ENCODE measurements around the gene ARID1B. TPM values are rescaled to one million over a fixed set of nuclear protein-coding genes. Genes with fewer than 3 reads are reported as not detected.

Gene ARID1B
- polyA plus RNA-seq, 1 experiment = 19.2 TPM

- Histone ChIP-seq H3K9me3 (ENCODE audit: control insufficient read depth, insufficient read depth, low read length) (no peaks in the 10 kb centered on the region), H3K27me3 (ENCODE audit: control insufficient read depth, insufficient read depth, low read length) (no peaks in the 10 kb centered on the region), H3K4me3 (ENCODE audit: low read depth, low read length) (no peak overlapping the region), H3K27ac (ENCODE audit: low read depth, low read length) (no peak overlapping the region)
- no peak for DNase-seq (ENCODE audit: low read depth, low spot score)
- TF ChIP-seq CTCF (IDR thresholded peaks at IDR 0.05; ENCODE audit: low read depth, low read length) = no peak
- CTCF ChIA-PET = no interaction called here
- POLR2A ChIA-PET = no interaction called here
Observed at GRCh38 chr6:156797901-156798735, 20.9 kb downstream of the ARID1B start.

GRCh38 chr6:156801712-156802111 is 24.5 kb downstream of the ARID1B start:
- TF ChIP-seq CTCF (IDR thresholded peaks at IDR 0.05; ENCODE audit: low read depth, low read length) = no peak
- Histone ChIP-seq H3K9me3 (ENCODE audit: control insufficient read depth, insufficient read depth, low read length) (no peaks in the 10 kb centered on the region), H3K4me3 (ENCODE audit: low read depth, low read length) (no peak overlapping the region), H3K27ac (ENCODE audit: low read depth, low read length) (no peak overlapping the region), H3K27me3 (ENCODE audit: control insufficient read depth, insufficient read depth, low read length) (no peaks in the 10 kb centered on the region)
- CTCF ChIA-PET = no interaction called here
- no peak for DNase-seq (ENCODE audit: low read depth, low spot score)
- POLR2A ChIA-PET = no interaction called here

- ChIA-PET CTCF (no interaction called here), POLR2A (no interaction called here)
- Histone ChIP-seq H3K27me3 (ENCODE audit: control insufficient read depth, insufficient read depth, low read length) (no peaks in the 10 kb centered on the region), H3K9me3 (ENCODE audit: control insufficient read depth, insufficient read depth, low read length) (no peaks in the 10 kb centered on the region), H3K27ac (ENCODE audit: low read depth, low read length) (no peak overlapping the region), H3K4me3 (ENCODE audit: low read depth, low read length) (no peak overlapping the region)
- no peak for DNase-seq (ENCODE audit: low read depth, low spot score)
- TF ChIP-seq CTCF (IDR thresholded peaks at IDR 0.05; ENCODE audit: low read depth, low read length) = no peak
Observed at GRCh38 chr6:156803353-156803752, 26.2 kb downstream of the ARID1B start.

- ChIA-PET POLR2A (interaction anchor here (0.5 kb wide), 1 partner anchor 121 kb away, joined by 3 read pairs; no protein-coding TSS in a partner anchor), CTCF (interaction anchor here (1.1 kb wide), 1 partner anchor 16 kb away, joined by 3 read pairs; no protein-coding TSS in a partner anchor)
- no peaks in the 10 kb centered on the region for H3K27me3 ChIP-seq (ENCODE audit: control insufficient read depth, insufficient read depth, low read length)
- DNase-seq (ENCODE audit: low read depth, low spot score) = no peak
- H3K9me3 ChIP-seq (ENCODE audit: control insufficient read depth, insufficient read depth, low read length) = no peaks in the 10 kb centered on the region
- TF ChIP-seq CTCF (IDR thresholded peaks at IDR 0.05; ENCODE audit: low read depth, low read length) = no peak
- H3K4me3 ChIP-seq (ENCODE audit: low read depth, low read length) = no peak overlapping the region
- no peak overlapping the region for H3K27ac ChIP-seq (ENCODE audit: low read depth, low read length)
Observed at GRCh38 chr6:156804402-156804801, 27.2 kb downstream of the ARID1B start.

GRCh38 chr6:156806155-156806554 is 29.0 kb downstream of the ARID1B start:
- DNase-seq (ENCODE audit: low read depth, low spot score) = no peak
- TF ChIP-seq CTCF (IDR thresholded peaks at IDR 0.05; ENCODE audit: low read depth, low read length) = no peak
- CTCF ChIA-PET = interaction anchor here (0.5 to 1.2 kb wide), 4 partner anchors 11 to 241 kb away, joined by 3 read pairs; no protein-coding TSS in a partner anchor
- Histone ChIP-seq H3K4me3 (ENCODE audit: low read depth, low read length) (no peak overlapping the region), H3K9me3 (ENCODE audit: control insufficient read depth, insufficient read depth, low read length) (peaks cover 3% of the 10 kb centered on the region; the same call in 1 of the 2 replicates), H3K27ac (ENCODE audit: low read depth, low read length) (no peak overlapping the region), H3K27me3 (ENCODE audit: control insufficient read depth, insufficient read depth, low read length) (no peaks in the 10 kb centered on the region)
- POLR2A ChIA-PET = no interaction called here

Measured in AG04450 (cell line).